ENCODE data around the gene PPP3CA.

Gene PPP3CA

GRCh38 chr4:101172369-101172768 is 175.0 kb downstream of the PPP3CA start:
- TF ChIP-seq EZH2 (IDR thresholded peaks at IDR 0.05; ENCODE audit: borderline replicate concordance, low read length) (no peak), CTCF (IDR thresholded peaks at IDR 0.05; ENCODE audit: low read length) (no peak)
- H3K79me2 ChIP-seq (ENCODE audit: insufficient read depth, low read length) = no peaks in the 10 kb centered on the region
- H3K9me3 ChIP-seq (ENCODE audit: low read length) = no peaks in the 10 kb centered on the region
- H3F3A ChIP-seq (ENCODE audit: insufficient read depth, low read length) = no peaks in the 10 kb centered on the region
- H3K4me2 ChIP-seq (ENCODE audit: low read length) = no peak overlapping the region
- H3K36me3 ChIP-seq (ENCODE audit: insufficient read depth, low read length) = no peaks in the 10 kb centered on the region
- no peak overlapping the region for H2AFZ ChIP-seq (ENCODE audit: low read length)
- H3K27ac ChIP-seq (ENCODE audit: low read depth, low read length, poor library complexity, severe bottlenecking) = no peak overlapping the region
- H4K20me1 ChIP-seq (ENCODE audit: insufficient read depth, low read length) = no peaks in the 10 kb centered on the region
- no peak overlapping the region for H3K4me3 ChIP-seq (ENCODE audit: low read depth, low read length, poor library complexity, severe bottlenecking)
- H3K9ac ChIP-seq (ENCODE audit: low read length) = no peak overlapping the region
- no peaks in the 10 kb centered on the region for H3K9me2 ChIP-seq (ENCODE audit: low read depth, low read length)
- H3K4me1 ChIP-seq (ENCODE audit: insufficient read depth, low read length, severe bottlenecking) = peaks cover 35% of the 10 kb centered on the region
- H3K27me3 ChIP-seq (ENCODE audit: insufficient read depth, low read length) = no peaks in the 10 kb centered on the region

- no peak for TF ChIP-seq EZH2 (IDR thresholded peaks at IDR 0.05; ENCODE audit: borderline replicate concordance, low read length)
- no peak for TF ChIP-seq CTCF (IDR thresholded peaks at IDR 0.05; ENCODE audit: low read length)
- no peaks in the 10 kb centered on the region for H3K36me3 ChIP-seq (ENCODE audit: insufficient read depth, low read length)
- H3K27me3 ChIP-seq (ENCODE audit: insufficient read depth, low read length) = no peaks in the 10 kb centered on the region
- H3K27ac ChIP-seq (ENCODE audit: low read depth, low read length, poor library complexity, severe bottlenecking) = no peak overlapping the region
- H3K4me3 ChIP-seq (ENCODE audit: low read depth, low read length, poor library complexity, severe bottlenecking) = no peak overlapping the region
- no peaks in the 10 kb centered on the region for H3K9me2 ChIP-seq (ENCODE audit: low read depth, low read length)
- no peaks in the 10 kb centered on the region for H3F3A ChIP-seq (ENCODE audit: insufficient read depth, low read length)
- no peak overlapping the region for H2AFZ ChIP-seq (ENCODE audit: low read length)
- H3K9me3 ChIP-seq (ENCODE audit: low read length) = no peaks in the 10 kb centered on the region
- H3K9ac ChIP-seq (ENCODE audit: low read length) = no peak overlapping the region
- H3K4me1 ChIP-seq (ENCODE audit: insufficient read depth, low read length, severe bottlenecking) = peaks cover 29% of the 10 kb centered on the region
- no peaks in the 10 kb centered on the region for H4K20me1 ChIP-seq (ENCODE audit: insufficient read depth, low read length)
- H3K4me2 ChIP-seq (ENCODE audit: low read length) = no peak overlapping the region
- H3K79me2 ChIP-seq (ENCODE audit: insufficient read depth, low read length) = no peaks in the 10 kb centered on the region
These were observed 175.6 kb downstream of the PPP3CA start for GRCh38 chr4:101171747-101172146.

GRCh38 chr4:101169044-101170014 is 178.0 kb downstream of the PPP3CA start:
- peak; percentile 95 for TF ChIP-seq CTCF (IDR thresholded peaks at IDR 0.05; ENCODE audit: low read length)
- no peak for TF ChIP-seq EZH2 (IDR thresholded peaks at IDR 0.05; ENCODE audit: borderline replicate concordance, low read length)
- Histone ChIP-seq H3F3A (ENCODE audit: insufficient read depth, low read length) (no peaks in the 10 kb centered on the region), H3K4me3 (ENCODE audit: low read depth, low read length, poor library complexity, severe bottlenecking) (no peak overlapping the region), H3K36me3 (ENCODE audit: insufficient read depth, low read length) (no peaks in the 10 kb centered on the region), H3K9ac (ENCODE audit: low read length) (no peak overlapping the region), H3K27me3 (ENCODE audit: insufficient read depth, low read length) (no peaks in the 10 kb centered on the region), H3K4me1 (ENCODE audit: insufficient read depth, low read length, severe bottlenecking) (peaks cover 17% of the 10 kb centered on the region), H3K79me2 (ENCODE audit: insufficient read depth, low read length) (no peaks in the 10 kb centered on the region), H4K20me1 (ENCODE audit: insufficient read depth, low read length) (no peaks in the 10 kb centered on the region), H3K4me2 (ENCODE audit: low read length) (peak overlapping the region; percentile 16; the same call in 1 of the 2 replicates), H2AFZ (ENCODE audit: low read length) (no peak overlapping the region), H3K9me2 (ENCODE audit: low read depth, low read length) (no peaks in the 10 kb centered on the region), H3K27ac (ENCODE audit: low read depth, low read length, poor library complexity, severe bottlenecking) (peak overlapping the region; percentile 12), H3K9me3 (ENCODE audit: low read length) (no peaks in the 10 kb centered on the region)
